CD8-positive, alpha-beta memory T cell (primary cell): Measurements from ENCODE around the gene KCNIP4. TPM values are rescaled to one million over a fixed set of nuclear protein-coding genes. Genes with fewer than 3 reads are reported as not detected.

Experiments
- CTCF ChIA-PET: fragments of 350-600 bp; sonication (Branson Sonifier 250); formaldehyde crosslinking; loops from one replicate; lab custom pipeline; 2021; ENCODE audit warnings: antibody characterized with exemption; lab: Charles Lee
- POLR2A ChIA-PET: fragments of 350-600 bp; sonication (Branson Sonifier 250); formaldehyde crosslinking; loops from one replicate; lab custom pipeline; 2021; ENCODE audit warnings: antibody characterized with exemption; lab: Charles Lee
- DNase-seq, 5 donors: peaks; one replicate each; pipeline versions ENCODE4 v3.0.0 to v3.0.0-alpha.2; 2020 to 2022; ENCODE audit warnings: mixed read lengths in 1 of 5
- H3K27ac ChIP-seq: one replicate; pipeline ENCODE4 v1.7.0; 2013; ENCODE audit warnings: low read depth, mild to moderate bottlenecking, low read length, moderate library complexity
- H3K27me3 ChIP-seq: 2 replicates; pipeline ENCODE4 v1.7.0; 2013; ENCODE audit warnings: low read length, mild to moderate bottlenecking; ENCODE audit not compliant: insufficient read depth, poor library complexity, severe bottlenecking
- H3K36me3 ChIP-seq: 2 replicates; pipeline ENCODE4 v1.7.0; 2013; ENCODE audit warnings: mild to moderate bottlenecking, low read length, moderate library complexity; ENCODE audit not compliant: insufficient read depth
- H3K4me1 ChIP-seq: 2 replicates; pipeline ENCODE4 v1.7.0; 2013; ENCODE audit warnings: mild to moderate bottlenecking, low read length, moderate library complexity; ENCODE audit not compliant: insufficient read depth
- H3K4me3 ChIP-seq: 2 replicates; pipeline ENCODE4 v1.7.0; 2013; ENCODE audit warnings: mild to moderate bottlenecking, low read length
- H3K9me3 ChIP-seq: 2 replicates; pipeline ENCODE4 v1.7.0; 2013; ENCODE audit warnings: mild to moderate bottlenecking, low read length
- H3K27ac Mint-ChIP-seq, 8 donors: one replicate each; pipeline ENCODE4 v1.8.0; 2020 to 2021; ENCODE audit warnings: mixed read lengths in 8 of 8, mild to moderate bottlenecking in 6 of 8, inconsistent platforms in 3 of 8, moderate library complexity in 3 of 8
- H3K27me3 Mint-ChIP-seq, 2 donors: one replicate each; pipeline ENCODE4 v1.8.0; 2020 to 2021; ENCODE audit warnings: mixed read lengths in 2 of 2, mild to moderate bottlenecking in 1 of 2, moderate library complexity in 1 of 2
- H3K36me3 Mint-ChIP-seq, 3 donors: one replicate each; pipeline ENCODE4 v1.8.0; 2020 to 2021; ENCODE audit warnings: mixed read lengths in 3 of 3, inconsistent platforms in 1 of 3, mild to moderate bottlenecking in 1 of 3
- H3K4me1 Mint-ChIP-seq, 3 donors: one replicate each; pipeline ENCODE4 v1.8.0; 2020 to 2021; ENCODE audit warnings: mixed read lengths in 3 of 3, inconsistent platforms in 1 of 3, mild to moderate bottlenecking in 1 of 3
- H3K4me3 Mint-ChIP-seq, 7 donors: one replicate each; pipeline ENCODE4 v1.8.0; 2020 to 2021; ENCODE audit warnings: mixed read lengths in 7 of 7, mild to moderate bottlenecking in 6 of 7, moderate library complexity in 4 of 7, inconsistent platforms in 2 of 7
- H3K9me3 Mint-ChIP-seq, 5 donors: one replicate each; pipeline ENCODE4 v1.8.0; 2020 to 2022; ENCODE audit warnings: mixed read lengths in 5 of 5, mild to moderate bottlenecking in 3 of 5, moderate library complexity in 2 of 5, inconsistent platforms in 1 of 5
- polyA plus RNA-seq: library from polyadenylated mRNA; unstranded; fragments of 300-500 nt; fragmentation: Illumina TruSeq; gene quantifications from one replicate; pipeline ENCODE4 v1.2.3, GENCODE V29; 2021
- total RNA-seq, 2 experiments: library from RNA; stranded (reverse); gene quantifications; one replicate each; pipeline ENCODE4 v1.2.3, GENCODE V29; 2021

The KCNIP4 gene
- total and polyA plus RNA-seq, 3 experiments from 2014 or later = 0.12 TPM; not detected in 2

GRCh38 chr4:21830272-21830671 is 118.3 kb downstream of the KCNIP4 start:
- Histone ChIP-seq H3K9me3 (no peaks in the 10 kb centered on the region), H3K36me3 (no peaks in the 10 kb centered on the region), H3K4me3 (no peak overlapping the region), H3K4me1 (no peaks in the 10 kb centered on the region), H3K27me3 (no peaks in the 10 kb centered on the region), H3K27ac (no peak overlapping the region)
- Mint-ChIP-seq H3K4me1 (no peaks in the 10 kb centered on the region), H3K27ac (no peak overlapping the region), H3K27me3 (no peaks in the 10 kb centered on the region), H3K9me3 (peaks cover 4 to 17% (median 5%) of the 10 kb centered on the region in 5 donors), H3K4me3 (no peak overlapping the region), H3K36me3 (no peaks in the 10 kb centered on the region)
- ChIA-PET CTCF (no interaction called here), POLR2A (no interaction called here)
- DNase-seq = no peak

- Mint-ChIP-seq H3K9me3 (peaks cover 4 to 26% (median 7%) of the 10 kb centered on the region in 5 donors), H3K27me3 (no peaks in the 10 kb centered on the region), H3K4me3 (no peak overlapping the region), H3K4me1 (no peaks in the 10 kb centered on the region), H3K27ac (no peak overlapping the region), H3K36me3 (no peaks in the 10 kb centered on the region)
- POLR2A ChIA-PET = no interaction called here
- Histone ChIP-seq H3K4me1 (no peaks in the 10 kb centered on the region), H3K27me3 (no peaks in the 10 kb centered on the region), H3K4me3 (no peak overlapping the region), H3K27ac (no peak overlapping the region), H3K9me3 (no peaks in the 10 kb centered on the region), H3K36me3 (no peaks in the 10 kb centered on the region)
- DNase-seq = no peak
- CTCF ChIA-PET = no interaction called here
Observed at GRCh38 chr4:21827575-21827974, 121.0 kb downstream of the KCNIP4 start.

GRCh38 chr4:21826071-21826470 is 122.5 kb downstream of the KCNIP4 start:
- H3K9me3 Mint-ChIP-seq = peaks cover 0 to 19% (median 3%) of the 10 kb centered on the region in 5 donors
- Histone ChIP-seq H3K36me3 (no peaks in the 10 kb centered on the region), H3K4me3 (no peak overlapping the region), H3K9me3 (no peaks in the 10 kb centered on the region), H3K27ac (no peak overlapping the region), H3K27me3 (no peaks in the 10 kb centered on the region), H3K4me1 (no peaks in the 10 kb centered on the region)
- DNase-seq = no peak
- POLR2A ChIA-PET = no interaction called here
- no peak overlapping the region for H3K27ac Mint-ChIP-seq
- CTCF ChIA-PET = no interaction called here
- no peak overlapping the region for H3K4me3 Mint-ChIP-seq
- H3K36me3 Mint-ChIP-seq = no peaks in the 10 kb centered on the region
- no peaks in the 10 kb centered on the region for H3K4me1 Mint-ChIP-seq
- H3K27me3 Mint-ChIP-seq = no peaks in the 10 kb centered on the region

- Mint-ChIP-seq H3K9me3 (peaks cover 16 to 45% (median 23%) of the 10 kb centered on the region in 5 donors), H3K4me3 (no peak overlapping the region), H3K4me1 (no peaks in the 10 kb centered on the region), H3K27ac (no peak overlapping the region), H3K36me3 (no peaks in the 10 kb centered on the region), H3K27me3 (no peaks in the 10 kb centered on the region)
- no peak overlapping the region for H3K27ac ChIP-seq
- no peaks in the 10 kb centered on the region for H3K9me3 ChIP-seq
- no peak for DNase-seq
- H3K4me3 ChIP-seq = no peak overlapping the region
- H3K4me1 ChIP-seq = no peaks in the 10 kb centered on the region
- no peaks in the 10 kb centered on the region for H3K27me3 ChIP-seq
- POLR2A ChIA-PET = no interaction called here
- no peaks in the 10 kb centered on the region for H3K36me3 ChIP-seq
- CTCF ChIA-PET = no interaction called here
Observed at GRCh38 chr4:21819086-21819485, 129.5 kb downstream of the KCNIP4 start.

GRCh38 chr4:21815651-21816377 is 132.8 kb downstream of the KCNIP4 start:
- CTCF ChIA-PET = no interaction called here

GRCh38 chr4:21811565-21811964 is 137.0 kb downstream of the KCNIP4 start:
- H3K27ac Mint-ChIP-seq = no peak overlapping the region
- no peak for DNase-seq
- no peaks in the 10 kb centered on the region for H3K27me3 Mint-ChIP-seq
- H3K36me3 Mint-ChIP-seq = no peaks in the 10 kb centered on the region
- H3K4me3 ChIP-seq = no peak overlapping the region
- no peaks in the 10 kb centered on the region for H3K4me1 ChIP-seq
- no peaks in the 10 kb centered on the region for H3K4me1 Mint-ChIP-seq
- POLR2A ChIA-PET = no interaction called here
- H3K9me3 ChIP-seq = no peaks in the 10 kb centered on the region
- peaks cover 0 to 26% (median 15%) of the 10 kb centered on the region in 5 donors for H3K9me3 Mint-ChIP-seq
- no peak overlapping the region for H3K27ac ChIP-seq
- H3K36me3 ChIP-seq = no peaks in the 10 kb centered on the region
- no peaks in the 10 kb centered on the region for H3K27me3 ChIP-seq
- no peak overlapping the region for H3K4me3 Mint-ChIP-seq
- CTCF ChIA-PET = no interaction called here

More at GRCh38 chr4:21815651-21816377, 132.8 kb downstream of the KCNIP4 start:
- Mint-ChIP-seq H3K27ac (no peak overlapping the region), H3K4me3 (no peak overlapping the region), H3K4me1 (no peaks in the 10 kb centered on the region), H3K9me3 (peaks cover 16 to 45% (median 25%) of the 10 kb centered on the region in 5 donors), H3K36me3 (no peaks in the 10 kb centered on the region), H3K27me3 (no peaks in the 10 kb centered on the region)
- H3K27me3 ChIP-seq = no peaks in the 10 kb centered on the region
- no peaks in the 10 kb centered on the region for H3K36me3 ChIP-seq
- no peak for DNase-seq
- no peak overlapping the region for H3K4me3 ChIP-seq
- H3K9me3 ChIP-seq = no peaks in the 10 kb centered on the region
- H3K27ac ChIP-seq = no peak overlapping the region
- POLR2A ChIA-PET = no interaction called here
- H3K4me1 ChIP-seq = no peaks in the 10 kb centered on the region

- Histone ChIP-seq H3K4me1 (no peaks in the 10 kb centered on the region), H3K36me3 (no peaks in the 10 kb centered on the region), H3K9me3 (no peaks in the 10 kb centered on the region), H3K27ac (no peak overlapping the region), H3K4me3 (no peak overlapping the region), H3K27me3 (no peaks in the 10 kb centered on the region)
- POLR2A ChIA-PET = no interaction called here
- Mint-ChIP-seq H3K27me3 (peaks cover 0 to 2% of the 10 kb centered on the region in 2 donors), H3K4me1 (no peaks in the 10 kb centered on the region), H3K9me3 (peaks cover 0 to 11% (median 3%) of the 10 kb centered on the region in 5 donors), H3K4me3 (no peak overlapping the region), H3K36me3 (no peaks in the 10 kb centered on the region), H3K27ac (no peak overlapping the region)
- DNase-seq = no peak
- CTCF ChIA-PET = no interaction called here
Observed at GRCh38 chr4:21806991-21807390, 141.6 kb downstream of the KCNIP4 start.

GRCh38 chr4:21802406-21802805 is 146.2 kb downstream of the KCNIP4 start:
- Mint-ChIP-seq H3K9me3 (peaks cover 0 to 11% (median 0%) of the 10 kb centered on the region in 5 donors), H3K4me1 (no peaks in the 10 kb centered on the region), H3K27ac (no peak overlapping the region), H3K4me3 (no peak overlapping the region), H3K27me3 (peaks cover 0 to 2% of the 10 kb centered on the region in 2 donors), H3K36me3 (no peaks in the 10 kb centered on the region)
- POLR2A ChIA-PET = no interaction called here
- Histone ChIP-seq H3K4me1 (no peaks in the 10 kb centered on the region), H3K36me3 (no peaks in the 10 kb centered on the region), H3K27me3 (no peaks in the 10 kb centered on the region), H3K9me3 (no peaks in the 10 kb centered on the region), H3K4me3 (no peak overlapping the region), H3K27ac (no peak overlapping the region)
- CTCF ChIA-PET = no interaction called here
- DNase-seq = no peak
